ENCODE results near the gene EPB41L5. TPM values are rescaled to one million over a fixed set of nuclear protein-coding genes. Genes with fewer than 3 reads are reported as not detected.

EPB41L5 gene
- total and polyA plus RNA-seq, 2 donors (not counting 3 experiments of a cell fraction or from before 2014, with no cell fraction given) = 8.4 to 13.6 TPM

- dilution Hi-C loops (cut with MboI; ENCODE audit: extremely low pct_ligation_motif_present, low sequenced_read_pairs) (no loop called here), intact Hi-C loops (cut with micrococcal nuclease) (no loop called here)
- DNase-seq (ENCODE audit: low read depth, low spot score) (no peak), FAIRE-seq (no peak)
- H2AFZ ChIP-seq (ENCODE audit: low read depth, low read length) = no peak overlapping the region
- no TSS peak for BruUV-seq (replicated peaks)
- no peak overlapping the region for H3K9ac ChIP-seq (replicated peaks; ENCODE audit: extremely low read depth, insufficient read depth, low read length)
- H3K9me1 ChIP-seq (replicated peaks; ENCODE audit: control insufficient read depth, extremely low read depth, insufficient read depth, low read length) = no peaks in the 10 kb centered on the region
- ChIA-PET CTCF (interaction anchor here (1.4 kb wide), 1 partner anchor 103 kb away, joined by 4 read pairs; no protein-coding TSS in a partner anchor), POLR2A (no interaction called here)
- H3K9me3 ChIP-seq (replicated peaks; ENCODE audit: control insufficient read depth, insufficient read depth, low read length) = no peaks in the 10 kb centered on the region
- H3K4me3 ChIP-seq (replicated peaks in 1 of 3; ENCODE audit: insufficient read depth in 1 of 3, low read depth in 1 of 3, low read length in 3 of 3) = no peak overlapping the region
- no peak for TF ChIP-seq GATA2 (IDR thresholded peaks at IDR 0.05; ENCODE audit: insufficient read depth, insufficient read length, low read depth, low read length)
- no peak for TF ChIP-seq CTCF (IDR thresholded peaks at IDR 0.05; ENCODE audit: extremely low read depth in 1 of 2, insufficient read depth in 1 of 2, low read depth in 1 of 2, low read length in 2 of 2)
- no peak for TF ChIP-seq MYC (IDR thresholded peaks at IDR 0.05; ENCODE audit: low read depth, low read length)
- TF ChIP-seq POLR2AphosphoS5 (IDR thresholded peaks at IDR 0.05; ENCODE audit: insufficient read depth, low read depth, low read length) = no peak
- no peak for TF ChIP-seq MAX (IDR thresholded peaks at IDR 0.05; ENCODE audit: insufficient read depth, insufficient read length)
- no peak for TF ChIP-seq JUN (IDR thresholded peaks at IDR 0.05; ENCODE audit: borderline replicate concordance, insufficient read depth, insufficient read length, low read depth)
- TF ChIP-seq FOS (IDR thresholded peaks at IDR 0.05; ENCODE audit: borderline replicate concordance, insufficient read depth, low read length) = no peak
- TF ChIP-seq EZH2 (IDR thresholded peaks at IDR 0.05; ENCODE audit: borderline replicate concordance, low read depth, low read length, severe bottlenecking) = no peak
- no peak for TF ChIP-seq POLR2A (IDR thresholded peaks at IDR 0.05; ENCODE audit: low read depth, low read length)
- H3K4me2 ChIP-seq (ENCODE audit: insufficient read depth, low read length) = no peak overlapping the region
- H4K20me1 ChIP-seq (replicated peaks; ENCODE audit: control insufficient read depth, extremely low read depth, insufficient read depth, low read length) = no peaks in the 10 kb centered on the region
- H3K4me1 ChIP-seq (ENCODE audit: control insufficient read depth, extremely low read depth, insufficient read depth, low read length) = no peaks in the 10 kb centered on the region
- H3K79me2 ChIP-seq (ENCODE audit: control insufficient read depth, insufficient read depth, low read length) = no peaks in the 10 kb centered on the region
- no peak overlapping the region for H3K27ac ChIP-seq (ENCODE audit: insufficient read depth, low read depth, low read length)
- no peaks in the 10 kb centered on the region for H3K27me3 ChIP-seq (ENCODE audit: control insufficient read depth in 2 of 2, insufficient read depth in 2 of 2, low read length in 2 of 2)
- H3K36me3 ChIP-seq (ENCODE audit: control insufficient read depth in 2 of 2, extremely low read depth in 1 of 2, insufficient read depth in 2 of 2, low read length in 2 of 2) = no peaks in the 10 kb centered on the region
These were observed 197.4 kb downstream of the EPB41L5 start for GRCh38 chr2:120210270-120210693.
